Astrocyte (in vitro differentiated cells and primary cell): Measurements from ENCODE around the gene MTMR1. TPM values are rescaled to one million over a fixed set of nuclear protein-coding genes. Genes with fewer than 3 reads are reported as not detected.

Experiments used
- DNase-seq: peaks from one replicate; pipeline ENCODE4 v3.0.0-alpha.2; 2010; ENCODE audit warnings: low read depth
- FAIRE-seq: peaks from 2 replicates; lab custom pipeline; 2011; peaks lifted over from hg19 to GRCh38; lab: Jason Lieb, UNC
- H2AFZ ChIP-seq: 2 replicates; pipeline ENCODE4 v1.6.0; 2012; ENCODE audit warnings: low read depth, low read length, inconsistent platforms
- H3K27ac ChIP-seq: 2 replicates; pipeline ENCODE4 v1.5.1; 2011; ENCODE audit warnings: low read depth, low read length, inconsistent platforms
- H3K27me3 ChIP-seq: 2 replicates; pipeline ENCODE4 v1.6.0; 2011; ENCODE audit warnings: low read length, inconsistent platforms; ENCODE audit not compliant: insufficient read depth
- H3K36me3 ChIP-seq: 2 replicates; pipeline ENCODE4 v1.5.1; 2011; ENCODE audit warnings: low read length, inconsistent platforms; ENCODE audit not compliant: insufficient read depth
- H3K4me1 ChIP-seq: 2 replicates; pipeline ENCODE4 v1.5.1; 2011; ENCODE audit warnings: low read length, inconsistent platforms; ENCODE audit not compliant: insufficient read depth
- H3K4me2 ChIP-seq: 2 replicates; pipeline ENCODE4 v1.6.0; 2012; ENCODE audit warnings: low read length, inconsistent platforms
- H3K4me3 ChIP-seq: 2 replicates; pipeline ENCODE4 v1.5.1; 2011; ENCODE audit warnings: low read depth, mild to moderate bottlenecking, low read length, inconsistent platforms; ENCODE audit not compliant: insufficient read depth
- H3K79me2 ChIP-seq: 2 replicates; pipeline ENCODE4 v1.6.0; 2012; ENCODE audit warnings: mild to moderate bottlenecking, low read length, inconsistent platforms; ENCODE audit not compliant: insufficient read depth
- H3K9ac ChIP-seq: 2 replicates; pipeline ENCODE4 v1.6.0; 2012; ENCODE audit warnings: mild to moderate bottlenecking, low read length, inconsistent platforms
- H3K9me3 ChIP-seq: 2 replicates; pipeline ENCODE4 v1.5.1; 2012; ENCODE audit warnings: low read depth, mild to moderate bottlenecking, low read length, inconsistent platforms; ENCODE audit not compliant: insufficient read depth
- H4K20me1 ChIP-seq: 2 replicates; pipeline ENCODE4 v1.6.0; 2012; ENCODE audit warnings: low read length, inconsistent platforms; ENCODE audit not compliant: insufficient read depth
- H3K27ac Mint-ChIP-seq: one replicate; pipeline ENCODE4 v1.8.0; 2021; ENCODE audit warnings: mild to moderate bottlenecking, mixed read lengths; ENCODE audit not compliant: unreplicated experiment
- H3K27me3 Mint-ChIP-seq: one replicate; pipeline ENCODE4 v1.8.0; 2021; ENCODE audit warnings: low read depth, mixed read lengths; ENCODE audit not compliant: unreplicated experiment
- H3K36me3 Mint-ChIP-seq: one replicate; pipeline ENCODE4 v1.8.0; 2021; ENCODE audit warnings: low read depth, mixed read lengths; ENCODE audit not compliant: unreplicated experiment
- H3K4me1 Mint-ChIP-seq: one replicate; pipeline ENCODE4 v1.8.0; 2021; ENCODE audit warnings: low read depth, mixed read lengths; ENCODE audit not compliant: unreplicated experiment
- H3K4me3 Mint-ChIP-seq: one replicate; pipeline ENCODE4 v1.8.0; 2021; ENCODE audit warnings: mild to moderate bottlenecking, moderate library complexity, mixed read lengths; ENCODE audit not compliant: unreplicated experiment
- H3K9me3 Mint-ChIP-seq: one replicate; pipeline ENCODE4 v1.8.0; 2021; ENCODE audit warnings: mild to moderate bottlenecking, mixed read lengths; ENCODE audit not compliant: unreplicated experiment
- CTCF ChIP-seq: IDR thresholded peaks from 2 replicates; pipeline ENCODE4 v1.5.1; 2011; ENCODE audit warnings: low read depth, mild to moderate bottlenecking, inconsistent platforms, low read length, moderate library complexity; ENCODE audit not compliant: insufficient read depth
- EZH2 ChIP-seq: IDR thresholded peaks from 2 replicates; pipeline ENCODE4 v1.6.1; 2012; ENCODE audit warnings: mild to moderate bottlenecking, low read length, inconsistent platforms; ENCODE audit not compliant: insufficient read depth
- total RNA-seq: library from RNA; stranded (reverse); gene quantifications from 2 replicates; pipeline ENCODE4 v1.2.1, GENCODE V29; 2021

The MTMR1 gene
- total RNA-seq, 1 donor from 2014 or later = 18.6 TPM

- Mint-ChIP-seq H3K4me3 (no peak overlapping the region), H3K4me1 (no peaks in the 10 kb centered on the region), H3K27ac (no peak overlapping the region), H3K9me3 (no peaks in the 10 kb centered on the region), H3K36me3 (peaks cover 2% of the 10 kb centered on the region), H3K27me3 (no peaks in the 10 kb centered on the region)
- no peak overlapping the region for H3K4me3 ChIP-seq
- no peak overlapping the region for H3K9ac ChIP-seq
- H3K27me3 ChIP-seq = no peaks in the 10 kb centered on the region
- H3K79me2 ChIP-seq = no peaks in the 10 kb centered on the region
- H3K4me2 ChIP-seq = no peak overlapping the region
- no peaks in the 10 kb centered on the region for H3K9me3 ChIP-seq
- no peak overlapping the region for H3K27ac ChIP-seq
- no peaks in the 10 kb centered on the region for H3K36me3 ChIP-seq
- H3K4me1 ChIP-seq = no peaks in the 10 kb centered on the region
- no peak for FAIRE-seq
- no peak overlapping the region for H2AFZ ChIP-seq
- DNase-seq = no peak
- H4K20me1 ChIP-seq = no peaks in the 10 kb centered on the region
- TF ChIP-seq CTCF = no peak
- TF ChIP-seq EZH2 = no peak
Observed at GRCh38 chrX:150813922-150814321, 120.7 kb downstream of the MTMR1 start.

Other genes with a start within 250 kb of the MTMR1 start
- 10.7 and 11.0 TPM in 2 replicates for gene MTM1, start 124.8 kb upstream of the MTMR1 start, total RNA-seq
- gene CD99L2, start 205.3 kb downstream of the MTMR1 start, total RNA-seq = 38.4 and 41.2 TPM in 2 replicates